OCI-LY7 (cell line): ENCODE data around the gene SNAPC2. TPM values are rescaled to one million over a fixed set of nuclear protein-coding genes. Genes with fewer than 3 reads are reported as not detected.

ENCODE experiments used
- BruUV-seq: library from RNA; stranded (reverse); fragments of 400-500 nt; replicated peaks from 2 replicates; lab custom pipeline; 2021; lab: Mats Ljungman, UMichigan
- CTCF ChIA-PET: fragments of 300-600 bp; sonication (Branson Sonifier 250); formaldehyde crosslinking; loops from one replicate; lab custom pipeline; 2022; ENCODE audit warnings: antibody characterized with exemption; ENCODE audit not compliant: unreplicated experiment; lab: Charles Lee
- POLR2A ChIA-PET: fragments of 300-600 bp; sonication (Branson Sonifier 250); formaldehyde crosslinking; loops from one replicate; lab custom pipeline; 2022; ENCODE audit warnings: antibody characterized with exemption; lab: Charles Lee
- DNase-seq: peaks from one replicate; pipeline ENCODE4 v3.0.0-alpha.2; 2015; ENCODE audit warnings: low spot score
- H2AFZ ChIP-seq: fragments of 200-600 bp; sonication (generic), shearing (Covaris generic); 2 replicates; pipeline ENCODE4 v1.6.1; 2014; ENCODE audit warnings: mild to moderate bottlenecking, antibody characterized with exemption, low read length, moderate library complexity
- H3K27ac ChIP-seq: fragments of 200-600 bp; sonication (generic); 2 replicates; pipeline ENCODE4 v1.5.1; 2014; ENCODE audit warnings: mixed run types, low read depth, mild to moderate bottlenecking, moderate library complexity, low read length, inconsistent platforms; ENCODE audit not compliant: poor library complexity, severe bottlenecking
- H3K36me3 ChIP-seq: fragments of 200-600 bp; sonication (generic); 2 replicates; pipeline ENCODE4 v1.6.1; 2014; ENCODE audit warnings: mild to moderate bottlenecking, antibody characterized with exemption, low read length, moderate library complexity, mixed read lengths; ENCODE audit not compliant: insufficient read depth
- H3K4me1 ChIP-seq: fragments of 200-600 bp; sonication (generic); 2 replicates; pipeline ENCODE4 v1.5.1; 2014; ENCODE audit warnings: mild to moderate bottlenecking, low read length; ENCODE audit not compliant: insufficient read depth, poor library complexity, severe bottlenecking
- H3K4me2 ChIP-seq: fragments of 200-600 bp; sonication (generic); 2 replicates; pipeline ENCODE4 v1.6.1; 2014; ENCODE audit warnings: mild to moderate bottlenecking, low read length
- H3K4me3 ChIP-seq: fragments of 200-600 bp; sonication (generic); 2 replicates; pipeline ENCODE4 v1.5.1; 2014; ENCODE audit warnings: mild to moderate bottlenecking, low read depth, low read length; ENCODE audit not compliant: poor library complexity, severe bottlenecking
- H3K79me2 ChIP-seq: fragments of 200-600 bp; sonication (generic); 2 replicates; pipeline ENCODE4 v1.6.1; 2016; ENCODE audit warnings: low read depth, mild to moderate bottlenecking, low read length, moderate library complexity, mixed read lengths; ENCODE audit not compliant: insufficient read depth
- H3K9me2 ChIP-seq: fragments of 200-600 bp; sonication (generic); 2 replicates; pipeline ENCODE4 v1.6.1; 2016; ENCODE audit warnings: mild to moderate bottlenecking, low read length, mixed read lengths; ENCODE audit not compliant: insufficient read depth
- H3K9me3 ChIP-seq: fragments of 200-600 bp; sonication (generic); 2 replicates; pipeline ENCODE4 v1.6.1; 2014; ENCODE audit warnings: mild to moderate bottlenecking, mixed run types, low read length, mixed read lengths
- H4K20me1 ChIP-seq: fragments of 200-600 bp; sonication (generic); 2 replicates; pipeline ENCODE4 v1.6.1; 2014; ENCODE audit warnings: mild to moderate bottlenecking, antibody characterized with exemption, low read length, moderate library complexity, mixed read lengths; ENCODE audit not compliant: insufficient read depth
- CTCF ChIP-seq: fragments of 200-600 bp; sonication (generic); conservative IDR thresholded peaks from 2 replicates; pipeline ENCODE4 v1.5.1; 2014; ENCODE audit warnings: mild to moderate bottlenecking, antibody characterized with exemption, low read length, moderate library complexity, mixed read lengths
- EZH2phosphoT487 ChIP-seq: fragments of 200-600 bp; sonication (generic); IDR thresholded peaks from 2 replicates; pipeline ENCODE4 v1.6.1; 2018; ENCODE audit warnings: low read depth, borderline replicate concordance, mild to moderate bottlenecking, mixed run types, antibody characterized with exemption, low read length, moderate library complexity, mixed read lengths
- intact Hi-C: fragments of 100-400 bp; cut with micrococcal nuclease; formaldehyde crosslinking; loops from one replicate; pipeline ENCODE4 v1.10.0; 2022; ENCODE audit not compliant: unreplicated experiment
- total RNA-seq, 2 experiments: library from RNA; depleted of rRNA in 1 of 2; stranded (reverse); fragments of >200 nt in 1 of 2; shearing (Covaris generic) in 1 of 2; gene quantifications; 2 replicates each; pipeline ENCODE4 v1.2.3, GENCODE V29; 2014 to 2022

Gene SNAPC2
- total RNA-seq, 2 experiments from 2014 or later, result 4.9 to 8.2 TPM

- ChIA-PET POLR2A (no interaction called here), CTCF (no interaction called here)
- Histone ChIP-seq H2AFZ (no peak overlapping the region), H3K27ac (no peak overlapping the region), H3K79me2 (no peaks in the 10 kb centered on the region), H3K4me1 (no peaks in the 10 kb centered on the region), H3K9me2 (no peaks in the 10 kb centered on the region), H3K36me3 (no peaks in the 10 kb centered on the region), H3K4me3 (no peak overlapping the region), H3K4me2 (no peak overlapping the region), H4K20me1 (no peaks in the 10 kb centered on the region), H3K9me3 (no peaks in the 10 kb centered on the region)
- TF ChIP-seq EZH2phosphoT487 (no peak), CTCF (no peak)
- DNase-seq, result no peak
- no TSS peak for BruUV-seq
- intact Hi-C loops, result no loop called here
Measured at GRCh38 chr19:7879836-7880235, 40.3 kb upstream of the SNAPC2 start.

- H3K4me1 ChIP-seq, result no peaks in the 10 kb centered on the region
- H3K36me3 ChIP-seq, result no peaks in the 10 kb centered on the region
- H3K4me2 ChIP-seq, result no peak overlapping the region
- CTCF ChIA-PET, result no interaction called here
- POLR2A ChIA-PET, result no interaction called here
- no peak overlapping the region for H3K4me3 ChIP-seq
- no peaks in the 10 kb centered on the region for H3K79me2 ChIP-seq
- H4K20me1 ChIP-seq, result no peaks in the 10 kb centered on the region
- DNase-seq, result no peak
- no peak overlapping the region for H3K27ac ChIP-seq
- no peaks in the 10 kb centered on the region for H3K9me3 ChIP-seq
- no peaks in the 10 kb centered on the region for H3K9me2 ChIP-seq
- no peak overlapping the region for H2AFZ ChIP-seq
- intact Hi-C loops, result no loop called here
- TF ChIP-seq CTCF (no peak), EZH2phosphoT487 (no peak)
- no TSS peak for BruUV-seq
Measured at GRCh38 chr19:7881910-7882309, 38.2 kb upstream of the SNAPC2 start.

- no peak for TF ChIP-seq EZH2phosphoT487
- no peak for TF ChIP-seq CTCF
- CTCF ChIA-PET, result no interaction called here
- Histone ChIP-seq H3K4me1 (no peaks in the 10 kb centered on the region), H3K4me2 (no peak overlapping the region), H3K9me2 (no peaks in the 10 kb centered on the region), H3K27ac (no peak overlapping the region), H4K20me1 (no peaks in the 10 kb centered on the region), H3K79me2 (no peaks in the 10 kb centered on the region), H2AFZ (no peak overlapping the region), H3K9me3 (no peaks in the 10 kb centered on the region), H3K4me3 (no peak overlapping the region), H3K36me3 (no peaks in the 10 kb centered on the region)
- no TSS peak for BruUV-seq
- intact Hi-C loops, result no loop called here
- POLR2A ChIA-PET, result interaction anchor here (0.7 kb wide), 1 partner anchor 458 kb away, joined by 3 read pairs; no protein-coding TSS in a partner anchor
- no peak for DNase-seq
Measured at GRCh38 chr19:7883105-7883504, 37.0 kb upstream of the SNAPC2 start.
